Calu3 (cell line): ENCODE results near the gene TCF4. TPM values are rescaled to one million over a fixed set of nuclear protein-coding genes. Genes with fewer than 3 reads are reported as not detected.

Source experiments
- BruUV-seq: library from RNA; stranded (reverse); fragments of 400-500 nt; replicated peaks from 2 replicates; lab custom pipeline; 2021; lab: Mats Ljungman, UMichigan
- CTCF ChIA-PET: fragments of 300-600 bp; sonication (Branson Sonifier 250); formaldehyde crosslinking; loops from one replicate; lab custom pipeline; 2022; ENCODE audit warnings: antibody characterized with exemption; lab: Charles Lee
- DNase-seq: peaks from one replicate; pipeline ENCODE4 v3.0.0; 2022
- H3K27ac Mint-ChIP-seq: one replicate; pipeline ENCODE4 v1.8.0; 2022; ENCODE audit warnings: mixed read lengths; ENCODE audit not compliant: unreplicated experiment
- H3K27me3 Mint-ChIP-seq: one replicate; pipeline ENCODE4 v1.8.0; 2022; ENCODE audit warnings: mixed read lengths; ENCODE audit not compliant: unreplicated experiment
- H3K36me3 Mint-ChIP-seq: one replicate; pipeline ENCODE4 v1.8.0; 2022; ENCODE audit warnings: mild to moderate bottlenecking, moderate library complexity, mixed read lengths; ENCODE audit not compliant: insufficient read depth, unreplicated experiment
- H3K4me1 Mint-ChIP-seq: one replicate; pipeline ENCODE4 v1.8.0; 2022; ENCODE audit warnings: mild to moderate bottlenecking, low read depth, mixed read lengths; ENCODE audit not compliant: unreplicated experiment
- H3K4me3 Mint-ChIP-seq: one replicate; pipeline ENCODE4 v1.8.0; 2022; ENCODE audit warnings: mild to moderate bottlenecking, low read depth, moderate library complexity, mixed read lengths; ENCODE audit not compliant: unreplicated experiment
- H3K9me3 Mint-ChIP-seq: one replicate; pipeline ENCODE4 v1.8.0; 2022; ENCODE audit warnings: low read depth, mixed read lengths; ENCODE audit not compliant: unreplicated experiment
- CTCF ChIP-seq: fragments of 200-600 bp; IDR thresholded peaks from one replicate; pipeline ENCODE4 v1.8.0; 2022; ENCODE audit warnings: antibody characterized with exemption; ENCODE audit not compliant: unreplicated experiment
- intact Hi-C: fragments of 100-400 bp; cut with micrococcal nuclease; formaldehyde crosslinking; loops from one replicate; pipeline ENCODE4 v1.10.0; 2022; ENCODE audit not compliant: unreplicated experiment
- total RNA-seq: library from RNA; stranded (reverse); gene quantifications from 2 replicates; pipeline ENCODE4 v1.2.3, GENCODE V29; 2022

The TCF4 gene
- total RNA-seq, 1 experiment from 2014 or later, result 0.21 TPM

- CTCF ChIA-PET, result no interaction called here
- H3K4me1 Mint-ChIP-seq, result no peaks in the 10 kb centered on the region
- no peaks in the 10 kb centered on the region for H3K9me3 Mint-ChIP-seq
- no TSS peak for BruUV-seq
- H3K4me3 Mint-ChIP-seq, result no peak overlapping the region
- no peak overlapping the region for H3K27ac Mint-ChIP-seq
- no peaks in the 10 kb centered on the region for H3K36me3 Mint-ChIP-seq
- TF ChIP-seq CTCF, result no peak
- intact Hi-C loops, result no loop called here
- peaks cover 8% of the 10 kb centered on the region for H3K27me3 Mint-ChIP-seq
- no peak for DNase-seq
Observed at GRCh38 chr18:55214969-55215368, 373.0 kb downstream of the TCF4 start.

GRCh38 chr18:55214534-55214933, 373.5 kb downstream of the TCF4 start:
- H3K27me3 Mint-ChIP-seq, result peaks cover 8% of the 10 kb centered on the region
- no peak for TF ChIP-seq CTCF
- no peak for DNase-seq
- intact Hi-C loops, result no loop called here
- CTCF ChIA-PET, result no interaction called here
- no peak overlapping the region for H3K27ac Mint-ChIP-seq
- H3K4me1 Mint-ChIP-seq, result no peaks in the 10 kb centered on the region
- H3K36me3 Mint-ChIP-seq, result no peaks in the 10 kb centered on the region
- H3K9me3 Mint-ChIP-seq, result no peaks in the 10 kb centered on the region
- no peak overlapping the region for H3K4me3 Mint-ChIP-seq
- no TSS peak for BruUV-seq

GRCh38 chr18:55213586-55213985, 374.4 kb downstream of the TCF4 start:
- no peaks in the 10 kb centered on the region for H3K4me1 Mint-ChIP-seq
- H3K36me3 Mint-ChIP-seq, result no peaks in the 10 kb centered on the region
- TF ChIP-seq CTCF, result no peak
- CTCF ChIA-PET, result no interaction called here
- no peak overlapping the region for H3K4me3 Mint-ChIP-seq
- BruUV-seq, result no TSS peak
- H3K27ac Mint-ChIP-seq, result no peak overlapping the region
- intact Hi-C loops, result no loop called here
- DNase-seq, result no peak
- no peaks in the 10 kb centered on the region for H3K9me3 Mint-ChIP-seq
- peaks cover 8% of the 10 kb centered on the region for H3K27me3 Mint-ChIP-seq

- no peaks in the 10 kb centered on the region for H3K9me3 Mint-ChIP-seq
- CTCF ChIA-PET, result no interaction called here
- no peaks in the 10 kb centered on the region for H3K36me3 Mint-ChIP-seq
- no peaks in the 10 kb centered on the region for H3K4me1 Mint-ChIP-seq
- intact Hi-C loops, result no loop called here
- no peak overlapping the region for H3K4me3 Mint-ChIP-seq
- no peak for TF ChIP-seq CTCF
- no peak for DNase-seq
- H3K27ac Mint-ChIP-seq, result no peak overlapping the region
- no peaks in the 10 kb centered on the region for H3K27me3 Mint-ChIP-seq
- no TSS peak for BruUV-seq
Observed at GRCh38 chr18:55206927-55207326, 381.1 kb downstream of the TCF4 start.
